AG10803 (cell line): Measurements from ENCODE around the gene GRAMD2A.

ENCODE experiments used
- DNase-seq: peaks from one replicate; pipeline ENCODE4 v3.0.0; 2010; ENCODE audit warnings: low read depth
- H3K4me3 ChIP-seq: 2 replicates; pipeline ENCODE4 v1.5.1; 2011; ENCODE audit warnings: mild to moderate bottlenecking, low read length, control low read depth
- TF ChIP-seq, protein P1 (sequence below): conservative IDR thresholded peaks from 2 replicates; pipeline ENCODE4 v1.5.1; 2011; ENCODE audit warnings: mild to moderate bottlenecking, low read length, control low read depth, inconsistent platforms

The GRAMD2A gene

DNA sequence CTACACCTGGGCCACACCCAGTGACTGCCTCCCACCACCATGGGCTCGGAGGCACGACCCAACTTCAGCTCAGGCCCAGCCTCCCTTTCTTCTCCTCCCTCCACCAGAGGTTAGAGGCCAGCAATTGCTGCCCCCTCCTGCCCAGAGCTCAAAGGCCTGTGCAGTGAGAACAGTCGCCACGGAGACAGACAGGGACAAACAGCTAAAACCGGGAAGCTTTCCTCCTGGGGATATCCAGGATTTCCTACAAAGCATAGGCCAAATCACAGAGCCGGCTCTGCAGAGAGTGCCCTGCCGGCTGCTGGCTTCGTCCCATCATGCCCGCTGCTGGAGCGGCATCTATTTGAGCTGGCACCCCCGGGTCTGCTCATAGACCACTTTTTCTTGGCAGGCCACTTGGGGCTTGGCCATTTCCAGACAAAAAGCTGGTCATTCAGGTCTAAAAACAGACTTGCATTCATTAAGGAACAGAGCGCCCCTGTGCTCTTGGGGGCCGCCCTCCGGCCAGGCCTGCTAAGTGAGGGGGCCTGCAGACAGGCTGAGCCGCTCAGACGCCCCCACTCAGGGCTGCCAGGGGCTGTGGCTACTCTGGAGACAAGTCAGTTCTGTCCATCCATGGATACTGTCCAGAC is 17.5 kb downstream of the GRAMD2A start:
- no peak for DNase-seq
- TF ChIP-seq, protein P1, sequence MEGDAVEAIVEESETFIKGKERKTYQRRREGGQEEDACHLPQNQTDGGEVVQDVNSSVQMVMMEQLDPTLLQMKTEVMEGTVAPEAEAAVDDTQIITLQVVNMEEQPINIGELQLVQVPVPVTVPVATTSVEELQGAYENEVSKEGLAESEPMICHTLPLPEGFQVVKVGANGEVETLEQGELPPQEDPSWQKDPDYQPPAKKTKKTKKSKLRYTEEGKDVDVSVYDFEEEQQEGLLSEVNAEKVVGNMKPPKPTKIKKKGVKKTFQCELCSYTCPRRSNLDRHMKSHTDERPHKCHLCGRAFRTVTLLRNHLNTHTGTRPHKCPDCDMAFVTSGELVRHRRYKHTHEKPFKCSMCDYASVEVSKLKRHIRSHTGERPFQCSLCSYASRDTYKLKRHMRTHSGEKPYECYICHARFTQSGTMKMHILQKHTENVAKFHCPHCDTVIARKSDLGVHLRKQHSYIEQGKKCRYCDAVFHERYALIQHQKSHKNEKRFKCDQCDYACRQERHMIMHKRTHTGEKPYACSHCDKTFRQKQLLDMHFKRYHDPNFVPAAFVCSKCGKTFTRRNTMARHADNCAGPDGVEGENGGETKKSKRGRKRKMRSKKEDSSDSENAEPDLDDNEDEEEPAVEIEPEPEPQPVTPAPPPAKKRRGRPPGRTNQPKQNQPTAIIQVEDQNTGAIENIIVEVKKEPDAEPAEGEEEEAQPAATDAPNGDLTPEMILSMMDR: no peak
- no peak overlapping the region for H3K4me3 ChIP-seq

DNA sequence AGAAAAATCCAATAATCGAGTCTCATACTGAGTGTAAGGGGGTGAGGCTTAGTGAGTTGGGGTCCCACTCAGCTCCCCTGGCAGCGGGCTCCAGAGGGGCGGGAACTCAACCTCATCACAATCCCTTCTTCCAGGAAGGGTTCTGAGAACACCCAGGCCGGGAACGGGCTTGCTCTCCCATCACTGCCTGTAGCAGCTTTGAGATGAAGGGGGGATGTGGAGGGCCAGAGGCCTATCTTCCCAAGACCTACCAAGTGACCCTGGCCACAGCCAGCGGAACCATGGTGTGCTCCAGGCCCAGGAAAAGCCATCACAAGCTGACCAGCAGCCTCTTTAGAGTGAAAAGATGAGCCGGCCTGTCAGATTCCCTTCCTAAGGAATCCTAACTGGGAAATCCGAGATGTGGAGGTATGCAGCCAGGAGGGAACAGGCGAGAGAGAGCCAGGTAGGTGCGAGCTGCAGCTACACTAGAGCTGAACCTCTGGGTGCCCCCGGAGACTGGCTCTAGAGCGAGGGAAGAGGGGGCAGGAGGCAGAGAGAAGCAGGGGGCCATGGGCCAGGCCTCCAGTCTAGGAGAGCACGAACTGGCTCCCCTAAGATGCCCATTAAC is 18.5 kb downstream of the GRAMD2A start:
- no peak overlapping the region for H3K4me3 ChIP-seq
- DNase-seq: no peak
- TF ChIP-seq, protein P1: no peak

DNA sequence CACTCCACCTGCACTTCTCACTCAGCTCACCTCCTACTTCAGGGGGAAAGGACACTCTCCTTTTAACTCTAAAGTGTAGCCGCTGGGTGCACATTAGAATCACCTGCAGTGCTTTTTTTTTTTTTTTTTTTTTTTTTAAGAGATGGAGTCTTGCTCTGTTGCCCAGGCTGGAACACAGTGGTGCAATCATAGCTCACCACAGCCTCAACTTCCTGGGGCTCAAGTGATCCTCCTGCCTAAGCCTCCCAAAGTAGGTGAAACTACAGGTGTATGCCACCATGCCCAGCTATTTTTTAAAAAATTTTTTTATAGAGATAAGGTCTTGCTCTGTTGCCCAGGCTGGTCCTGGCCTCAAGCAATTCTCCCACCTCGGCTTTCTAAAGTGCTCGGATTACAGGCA is 20.8 kb downstream of the GRAMD2A start:
- H3K4me3 ChIP-seq: no peak overlapping the region
- no peak for DNase-seq
- TF ChIP-seq, protein P1: no peak

DNA sequence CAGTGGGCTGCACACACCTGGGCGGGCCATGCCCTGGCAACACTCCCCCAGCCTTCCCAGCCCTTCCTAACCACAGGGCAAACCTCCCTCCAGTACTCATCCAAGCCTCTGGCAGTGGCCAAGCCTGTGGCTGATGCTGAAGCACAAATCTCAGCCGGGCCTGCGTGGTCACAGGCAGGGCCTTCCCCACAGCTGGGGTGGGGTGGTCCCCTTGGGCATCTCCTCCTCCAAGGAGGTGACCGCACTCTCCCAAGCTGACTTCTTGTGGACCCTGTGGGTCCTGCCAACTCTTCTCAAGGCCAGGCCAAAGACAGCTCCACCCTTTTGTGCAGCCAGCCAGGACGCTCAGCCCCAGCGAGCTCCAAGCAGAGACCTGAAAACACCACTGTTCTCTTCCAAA is 21.4 kb downstream of the GRAMD2A start:
- no peak for DNase-seq
- TF ChIP-seq, protein P1: no peak

DNA sequence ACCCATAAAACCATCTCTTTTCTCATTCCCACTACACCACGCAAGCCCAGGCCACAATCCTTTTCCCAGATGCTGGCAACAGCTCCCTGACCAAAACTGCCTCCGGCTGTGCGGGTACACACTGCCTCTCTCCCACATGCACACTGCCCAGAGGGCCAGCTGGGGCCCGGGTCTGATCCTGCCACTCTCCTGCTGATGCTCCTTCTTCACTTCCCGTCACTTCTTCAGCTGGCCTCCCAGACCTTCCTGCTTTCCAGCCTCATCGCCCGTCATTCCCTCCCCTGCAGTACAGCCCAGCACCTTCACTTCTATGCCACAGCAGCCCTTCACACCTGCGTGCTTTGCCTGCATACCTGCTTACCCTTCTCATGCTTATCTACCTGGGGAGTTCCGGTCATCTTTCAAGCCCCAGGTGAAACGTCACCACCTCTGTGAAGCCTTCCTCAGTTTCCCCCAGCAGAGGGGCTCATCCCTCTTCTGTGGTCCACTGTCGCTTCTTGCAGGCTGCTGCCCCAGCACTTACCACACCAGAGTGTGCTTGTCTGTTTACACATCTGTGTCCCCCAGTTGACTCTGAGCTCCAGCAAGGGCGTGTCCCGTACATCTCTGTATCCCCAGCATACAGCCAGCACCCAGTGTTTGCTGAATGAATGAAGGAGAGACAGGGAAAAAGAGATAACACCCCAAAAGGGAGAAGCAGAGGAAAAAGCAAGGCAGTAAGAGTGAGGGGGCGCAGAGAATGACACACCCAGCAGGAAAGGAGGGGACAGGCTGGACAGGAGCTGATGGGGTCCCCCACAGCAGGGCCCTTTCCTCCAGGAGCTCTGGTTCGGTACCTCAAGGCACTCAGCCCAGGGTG is 22.2 kb downstream of the GRAMD2A start:
- TF ChIP-seq, protein P1: no peak
- no peak for DNase-seq
- H3K4me3 ChIP-seq: no peak overlapping the region

More for the DNA sequence above, 21.4 kb downstream of the GRAMD2A start:
- H3K4me3 ChIP-seq: no peak overlapping the region

DNA sequence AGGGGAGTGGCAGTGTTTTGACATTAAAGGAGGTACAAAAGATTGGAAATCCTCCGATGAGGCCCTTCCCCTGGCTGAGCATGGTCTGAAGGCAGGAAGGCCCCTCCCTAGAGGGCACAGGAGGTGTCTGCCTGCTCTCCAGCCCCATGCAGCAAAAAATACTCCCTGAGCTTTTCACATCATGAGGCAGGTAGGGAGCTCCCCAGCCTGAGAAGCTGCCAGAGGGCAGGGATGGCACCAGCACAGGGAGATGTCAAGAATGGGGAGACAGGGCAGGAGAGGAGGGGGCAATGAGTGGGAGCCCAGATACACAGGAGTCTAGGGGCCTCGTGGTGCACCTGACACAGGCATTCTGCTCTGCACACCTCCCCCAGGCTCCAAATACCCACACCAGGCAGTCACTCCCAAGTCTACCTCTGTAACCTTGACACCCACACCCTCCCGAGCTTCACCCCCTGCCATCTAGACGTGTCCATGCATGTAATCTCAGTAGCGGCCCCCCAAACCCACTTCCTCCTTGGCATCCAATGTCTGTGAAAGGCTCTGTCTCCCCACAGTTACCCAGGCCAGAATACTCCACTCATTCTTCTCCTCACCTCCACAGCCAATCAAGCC is 22.9 kb downstream of the GRAMD2A start:
- H3K4me3 ChIP-seq: no peak overlapping the region
- TF ChIP-seq, protein P1: no peak
- DNase-seq: no peak
